NCI-H345 treated with DMSO at 0.1 percent for 48 hours (cell line): ENCODE data around the gene FGFR4.

ENCODE experiments used
- DNase-seq: peaks from one replicate; lab custom pipeline; 2025; ENCODE audit not compliant: unreplicated experiment; lab: John Stamatoyannopoulos, UW

The FGFR4 gene

DNA sequence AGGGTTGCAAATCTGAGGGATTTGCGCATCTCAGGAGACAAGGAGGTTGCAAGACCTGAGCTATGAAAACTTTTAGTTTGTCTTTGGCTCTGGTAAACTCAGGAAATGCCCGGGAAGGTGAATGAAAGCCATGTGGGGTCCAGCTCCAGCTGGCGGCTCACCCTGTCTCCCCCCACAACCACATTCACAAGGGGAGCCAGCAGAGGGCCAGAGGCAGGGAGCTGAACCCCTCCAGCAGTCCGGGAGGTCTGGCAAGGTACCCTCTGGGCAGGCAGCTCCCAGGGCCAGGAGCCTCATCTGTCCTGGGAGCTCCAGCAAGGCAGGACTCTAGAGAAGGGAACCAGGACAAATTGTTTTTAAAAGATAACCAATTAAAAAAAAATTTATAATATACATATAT lies 2.5 kb upstream of the FGFR4 start:
- DNase-seq: no peak

DNA sequence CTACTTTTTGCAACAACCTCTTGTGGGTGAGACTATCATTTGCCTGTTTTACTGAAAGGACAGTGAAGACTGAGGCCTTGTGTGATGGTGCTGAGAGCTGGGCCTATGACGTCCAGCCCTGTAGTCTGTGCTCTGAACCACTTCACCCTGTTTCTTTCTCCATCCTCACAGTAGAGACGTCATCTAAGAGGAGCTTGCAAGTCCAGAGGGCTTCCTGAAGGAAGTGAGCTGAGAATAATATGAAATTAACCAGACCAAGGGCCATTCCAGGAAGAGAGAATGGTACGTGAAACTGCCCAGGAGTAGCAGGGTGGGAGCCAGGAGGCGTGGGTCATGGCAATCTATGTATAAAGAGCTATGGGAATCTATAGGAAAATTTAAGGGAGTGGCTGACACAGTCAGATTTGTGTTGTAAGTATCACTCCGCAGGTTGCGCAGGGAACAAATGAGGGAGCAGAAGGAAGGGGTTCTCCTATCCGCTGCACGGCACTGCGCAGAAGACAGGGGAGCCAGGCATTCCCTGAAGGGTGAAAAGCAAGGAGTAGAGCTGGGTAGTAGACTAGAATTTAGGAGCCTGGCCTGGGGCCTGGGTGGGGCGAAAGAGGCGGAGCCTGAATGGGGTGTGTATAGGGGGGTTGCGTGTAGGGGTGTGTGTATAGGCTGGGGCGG lies 596 bp upstream of the FGFR4 start:
- DNase-seq: no peak

DNA sequence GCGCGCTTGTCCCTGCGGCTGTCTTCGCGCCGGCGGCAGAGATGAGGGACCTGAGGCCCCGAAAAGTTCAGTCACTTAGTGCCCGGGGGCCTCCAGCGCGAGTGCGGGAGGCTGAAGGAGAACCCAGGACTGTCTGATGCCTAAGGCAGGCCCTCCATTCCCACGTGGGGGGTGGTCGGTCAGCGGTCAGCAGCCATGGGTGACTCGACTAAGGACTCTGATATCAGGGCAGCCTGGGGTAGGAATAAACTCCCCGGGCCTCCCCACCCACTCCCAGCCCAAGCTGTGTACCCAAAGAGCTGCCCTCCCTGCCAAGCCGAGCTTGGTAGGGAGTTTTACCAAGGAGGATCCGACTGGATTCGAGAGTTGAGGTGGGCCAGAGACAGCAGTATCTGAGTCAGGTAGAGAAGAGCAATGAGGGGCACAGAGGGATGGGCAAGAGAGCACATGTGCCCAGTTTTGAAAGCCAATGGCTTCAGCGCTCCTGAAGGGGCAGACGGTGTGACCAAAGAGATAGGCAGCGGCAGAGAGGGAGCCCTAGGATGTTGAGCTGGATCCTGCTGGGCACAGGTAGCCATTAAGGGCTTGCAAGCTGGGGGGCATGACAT lies 787 bp downstream of the FGFR4 start:
- DNase-seq: no peak

DNA sequence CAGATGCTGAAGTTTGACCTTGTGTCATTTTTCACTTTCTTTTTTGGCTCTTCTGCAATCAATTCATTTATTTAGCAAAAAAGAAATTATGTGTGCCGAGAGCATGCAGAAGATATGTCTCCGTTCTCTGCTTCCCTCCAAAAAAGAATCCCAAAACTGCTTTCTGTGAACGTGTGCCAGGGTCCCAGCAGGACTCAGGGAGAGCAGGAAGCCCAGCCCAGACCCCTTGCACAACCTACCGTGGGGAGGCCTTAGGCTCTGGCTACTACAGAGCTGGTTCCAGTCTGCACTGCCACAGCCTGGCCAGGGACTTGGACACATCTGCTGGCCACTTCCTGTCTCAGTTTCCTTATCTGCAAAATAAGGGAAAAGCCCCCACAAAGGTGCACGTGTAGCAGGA lies 2.4 kb downstream of the FGFR4 start:
- DNase-seq: no peak

DNA sequence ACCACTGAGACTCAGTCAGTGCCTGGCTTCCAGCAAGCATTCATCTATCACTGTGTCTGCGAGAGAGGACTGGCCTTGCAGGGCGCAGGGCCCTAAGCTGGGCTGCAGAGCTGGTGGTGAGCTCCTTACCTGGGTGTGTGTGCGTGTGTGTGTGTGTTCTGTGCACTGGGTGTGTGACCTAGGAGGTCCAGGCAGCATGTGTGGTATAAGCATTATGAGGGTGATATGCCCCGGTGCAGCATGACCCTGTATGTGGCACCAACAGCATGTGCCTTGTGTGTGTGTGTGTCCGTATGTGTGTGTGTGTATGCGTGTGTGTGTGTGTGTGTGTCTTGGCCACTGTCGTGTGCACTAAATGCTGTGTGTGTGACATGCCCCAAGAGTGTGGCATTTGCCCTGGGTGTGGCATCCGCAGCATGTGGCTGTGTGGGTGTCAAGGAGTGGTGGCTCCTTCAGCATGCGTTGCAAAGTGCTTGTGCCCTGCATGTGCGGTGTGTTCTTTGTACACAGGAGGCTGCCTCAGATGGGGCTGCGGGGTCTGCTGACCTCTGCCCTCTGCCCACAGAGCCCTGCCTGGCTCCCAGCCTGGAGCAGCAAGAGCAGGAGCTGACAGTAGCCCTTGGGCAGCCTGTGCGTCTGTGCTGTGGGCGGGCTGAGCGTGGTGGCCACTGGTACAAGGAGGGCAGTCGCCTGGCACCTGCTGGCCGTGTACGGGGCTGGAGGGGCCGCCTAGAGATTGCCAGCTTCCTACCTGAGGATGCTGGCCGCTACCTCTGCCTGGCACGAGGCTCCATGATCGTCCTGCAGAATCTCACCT lies 3.3 kb downstream of the FGFR4 start:
- DNase-seq: no peak

DNA sequence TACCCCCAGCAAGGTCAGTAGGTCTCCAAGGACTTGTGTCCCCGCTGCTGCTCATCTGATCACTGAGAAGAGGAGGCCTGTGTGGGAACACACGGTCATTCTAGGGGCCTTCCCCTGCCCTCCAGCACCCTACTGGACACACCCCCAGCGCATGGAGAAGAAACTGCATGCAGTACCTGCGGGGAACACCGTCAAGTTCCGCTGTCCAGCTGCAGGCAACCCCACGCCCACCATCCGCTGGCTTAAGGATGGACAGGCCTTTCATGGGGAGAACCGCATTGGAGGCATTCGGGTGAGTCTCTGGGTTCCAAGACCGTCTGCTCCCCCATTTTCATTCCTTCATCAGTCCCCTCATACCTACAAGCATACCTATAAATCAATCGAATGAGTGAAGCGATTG lies 4.1 kb downstream of the FGFR4 start:
- no peak for DNase-seq

DNA sequence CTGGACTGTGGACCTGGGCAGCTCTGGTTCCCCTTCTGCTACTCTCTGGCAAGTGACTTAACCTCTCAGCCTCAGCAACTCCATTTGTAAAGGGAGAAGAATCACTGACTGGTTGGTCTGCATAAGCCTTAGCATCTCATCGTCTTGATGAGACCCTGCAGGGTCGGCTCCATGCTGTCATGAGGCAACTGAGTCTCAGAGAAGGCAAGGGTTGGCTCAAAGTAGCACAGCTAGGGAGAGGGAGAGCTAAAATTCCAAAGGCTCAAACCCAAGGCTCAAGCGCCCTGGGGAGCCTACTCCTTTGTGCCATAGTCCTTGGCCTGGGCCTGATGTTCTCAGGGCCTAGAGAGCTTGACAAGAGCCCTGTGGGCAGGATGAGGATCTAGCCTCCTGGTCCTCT lies 4.5 kb downstream of the FGFR4 start:
- DNase-seq: no peak

DNA sequence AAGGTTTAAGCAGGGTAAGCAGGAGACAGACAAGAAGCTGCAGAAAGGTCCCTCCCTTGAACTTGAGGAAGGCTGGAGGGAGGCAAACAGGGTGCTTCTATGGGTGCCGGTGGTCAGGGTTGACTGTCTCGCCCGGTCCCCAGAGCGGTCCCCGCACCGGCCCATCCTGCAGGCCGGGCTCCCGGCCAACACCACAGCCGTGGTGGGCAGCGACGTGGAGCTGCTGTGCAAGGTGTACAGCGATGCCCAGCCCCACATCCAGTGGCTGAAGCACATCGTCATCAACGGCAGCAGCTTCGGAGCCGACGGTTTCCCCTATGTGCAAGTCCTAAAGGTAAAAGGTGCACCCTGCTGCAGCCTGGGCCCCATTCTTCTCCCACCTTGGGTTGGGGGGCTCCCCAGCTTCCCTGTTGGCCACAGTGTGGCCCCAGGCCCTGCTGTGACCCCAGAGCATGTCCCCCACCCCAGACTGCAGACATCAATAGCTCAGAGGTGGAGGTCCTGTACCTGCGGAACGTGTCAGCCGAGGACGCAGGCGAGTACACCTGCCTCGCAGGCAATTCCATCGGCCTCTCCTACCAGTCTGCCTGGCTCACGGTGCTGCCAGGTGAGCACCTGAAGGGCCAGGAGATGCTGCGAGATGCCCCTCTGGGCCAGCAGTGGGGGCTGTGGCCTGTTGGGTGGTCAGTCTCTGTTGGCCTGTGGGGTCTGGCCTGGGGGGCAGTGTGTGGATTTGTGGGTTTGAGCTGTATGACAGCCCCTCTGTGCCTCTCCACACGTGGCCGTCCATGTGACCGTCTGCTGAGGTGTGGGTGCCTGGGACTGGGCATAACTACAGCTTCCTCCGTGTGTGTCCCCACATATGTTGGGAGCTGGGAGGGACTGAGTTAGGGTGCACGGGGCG lies 5.7 kb downstream of the FGFR4 start:
- DNase-seq: no peak

DNA sequence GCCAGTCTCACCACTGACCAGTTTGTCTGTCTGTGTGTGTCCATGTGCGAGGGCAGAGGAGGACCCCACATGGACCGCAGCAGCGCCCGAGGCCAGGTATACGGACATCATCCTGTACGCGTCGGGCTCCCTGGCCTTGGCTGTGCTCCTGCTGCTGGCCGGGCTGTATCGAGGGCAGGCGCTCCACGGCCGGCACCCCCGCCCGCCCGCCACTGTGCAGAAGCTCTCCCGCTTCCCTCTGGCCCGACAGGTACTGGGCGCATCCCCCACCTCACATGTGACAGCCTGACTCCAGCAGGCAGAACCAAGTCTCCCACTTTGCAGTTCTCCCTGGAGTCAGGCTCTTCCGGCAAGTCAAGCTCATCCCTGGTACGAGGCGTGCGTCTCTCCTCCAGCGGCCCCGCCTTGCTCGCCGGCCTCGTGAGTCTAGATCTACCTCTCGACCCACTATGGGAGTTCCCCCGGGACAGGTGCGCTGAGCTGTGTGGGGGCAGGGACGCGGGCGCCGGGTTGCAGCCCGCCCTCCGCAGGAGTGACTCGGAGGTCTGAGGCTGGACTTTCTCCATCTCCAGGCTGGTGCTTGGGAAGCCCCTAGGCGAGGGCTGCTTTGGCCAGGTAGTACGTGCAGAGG lies 6.5 kb downstream of the FGFR4 start:
- no peak for DNase-seq

DNA sequence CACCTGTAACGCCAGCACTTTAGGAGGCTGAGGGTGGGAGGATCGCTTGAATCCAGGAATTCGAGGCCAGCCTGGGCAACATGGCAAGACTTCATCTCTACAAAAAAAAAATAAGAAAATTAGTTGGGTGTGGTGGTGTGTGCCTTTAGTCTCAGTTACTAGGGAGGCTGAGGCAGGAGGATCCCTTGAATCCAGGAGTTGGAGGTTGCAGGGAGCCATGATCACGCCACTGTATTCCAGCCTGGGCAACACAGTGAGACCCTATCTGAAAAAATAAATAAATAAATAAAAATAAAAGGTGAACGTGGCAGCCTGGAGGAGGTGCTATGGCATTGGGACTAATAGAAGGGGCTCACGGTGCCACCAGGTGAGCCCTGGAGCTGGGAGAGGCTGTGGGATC lies 7.1 kb downstream of the FGFR4 start:
- DNase-seq: no peak

DNA sequence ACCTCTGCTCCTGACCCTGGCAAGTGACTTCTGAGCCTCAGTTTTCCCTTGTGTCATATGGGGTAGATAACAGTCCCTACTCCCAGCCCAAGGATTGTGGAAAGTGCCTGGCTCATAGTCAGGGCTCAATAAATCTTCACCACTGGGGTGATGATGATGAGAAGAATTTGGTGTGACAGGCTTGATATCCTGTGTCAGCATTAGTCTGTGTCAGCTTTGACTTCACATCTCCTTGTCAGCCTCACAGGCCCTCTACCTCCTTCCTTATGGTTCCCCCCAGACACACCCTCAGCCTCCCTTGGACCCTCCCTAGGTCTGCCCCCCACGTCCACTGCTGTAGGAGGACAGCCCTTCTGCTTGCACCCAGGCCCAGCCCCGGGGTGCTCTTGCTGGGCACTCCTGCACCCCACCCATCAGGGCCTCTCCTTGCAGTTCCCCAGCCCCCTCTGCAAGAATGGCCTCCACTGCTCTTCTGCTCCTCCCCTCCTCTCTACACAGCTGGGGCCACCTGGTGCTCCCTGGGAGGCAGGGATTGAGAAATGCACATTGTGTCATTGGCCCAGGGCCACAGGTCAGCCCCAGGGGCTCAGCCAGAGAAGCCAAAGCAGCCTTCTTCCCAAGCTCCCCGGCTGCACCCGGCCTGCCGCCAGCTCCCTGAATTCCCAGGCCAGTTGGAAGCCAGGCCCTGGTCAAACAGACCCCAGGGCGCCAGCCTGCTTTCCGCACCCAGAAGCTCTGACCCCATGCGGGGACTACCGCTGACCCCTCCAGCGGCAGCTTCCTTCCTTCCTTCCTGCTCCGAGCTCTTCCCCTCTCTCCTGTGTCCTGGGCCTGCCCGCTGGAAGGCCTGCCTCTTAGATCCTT lies 7.7 kb downstream of the FGFR4 start:
- DNase-seq: no peak

DNA sequence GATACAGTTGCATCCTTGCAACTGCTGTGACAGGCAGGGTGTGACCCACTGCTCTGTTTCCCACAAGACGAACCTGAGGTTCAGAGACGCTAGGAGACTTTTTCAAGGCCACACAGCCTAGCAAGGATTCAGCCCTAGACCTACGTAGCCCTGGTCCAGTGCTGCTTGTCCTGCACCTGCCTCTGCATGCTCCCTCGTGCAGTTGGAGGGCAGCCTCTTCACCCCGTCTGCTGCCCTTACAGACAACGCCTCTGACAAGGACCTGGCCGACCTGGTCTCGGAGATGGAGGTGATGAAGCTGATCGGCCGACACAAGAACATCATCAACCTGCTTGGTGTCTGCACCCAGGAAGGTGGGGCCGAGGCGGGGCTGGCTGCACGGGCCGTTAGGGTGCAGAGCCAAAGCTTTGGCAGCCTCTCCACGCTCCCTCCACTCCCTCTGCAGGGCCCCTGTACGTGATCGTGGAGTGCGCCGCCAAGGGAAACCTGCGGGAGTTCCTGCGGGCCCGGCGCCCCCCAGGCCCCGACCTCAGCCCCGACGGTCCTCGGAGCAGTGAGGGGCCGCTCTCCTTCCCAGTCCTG lies 8.5 kb downstream of the FGFR4 start:
- DNase-seq: no peak

DNA sequence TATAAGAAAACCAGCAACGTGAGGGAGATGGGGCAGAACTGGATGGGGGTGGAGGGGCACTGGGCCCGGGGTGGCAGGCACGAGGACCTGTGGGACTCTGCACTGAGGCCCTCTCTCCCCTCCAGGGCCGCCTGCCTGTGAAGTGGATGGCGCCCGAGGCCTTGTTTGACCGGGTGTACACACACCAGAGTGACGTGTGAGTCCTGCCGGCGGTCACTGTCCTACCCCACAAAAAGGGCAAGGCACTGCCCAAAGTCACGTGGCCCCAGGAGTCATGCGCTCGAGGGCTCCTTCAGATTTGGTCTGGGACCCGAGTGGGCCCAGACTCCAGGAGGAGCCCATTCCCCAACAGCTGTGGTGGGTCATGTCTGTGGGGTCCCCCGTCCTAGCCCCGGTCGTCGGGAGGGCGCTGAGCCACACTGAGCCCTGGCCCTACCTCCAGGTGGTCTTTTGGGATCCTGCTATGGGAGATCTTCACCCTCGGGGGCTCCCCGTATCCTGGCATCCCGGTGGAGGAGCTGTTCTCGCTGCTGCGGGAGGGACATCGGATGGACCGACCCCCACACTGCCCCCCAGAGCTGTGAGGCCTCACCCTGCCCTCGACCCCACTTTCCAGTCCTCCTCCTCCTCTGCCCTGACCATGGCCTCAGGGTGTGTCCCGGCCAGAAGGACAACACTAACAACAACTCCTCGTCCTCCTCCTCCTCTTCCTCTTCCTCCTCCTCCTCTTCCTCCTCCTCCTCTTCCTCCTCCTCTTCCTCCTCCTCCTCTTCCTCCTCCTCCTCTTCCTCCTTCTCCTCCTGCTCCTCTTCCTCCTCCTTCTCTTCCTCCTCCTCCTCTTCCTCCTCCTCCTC lies 9.7 kb downstream of the FGFR4 start:
- DNase-seq: no peak

DNA sequence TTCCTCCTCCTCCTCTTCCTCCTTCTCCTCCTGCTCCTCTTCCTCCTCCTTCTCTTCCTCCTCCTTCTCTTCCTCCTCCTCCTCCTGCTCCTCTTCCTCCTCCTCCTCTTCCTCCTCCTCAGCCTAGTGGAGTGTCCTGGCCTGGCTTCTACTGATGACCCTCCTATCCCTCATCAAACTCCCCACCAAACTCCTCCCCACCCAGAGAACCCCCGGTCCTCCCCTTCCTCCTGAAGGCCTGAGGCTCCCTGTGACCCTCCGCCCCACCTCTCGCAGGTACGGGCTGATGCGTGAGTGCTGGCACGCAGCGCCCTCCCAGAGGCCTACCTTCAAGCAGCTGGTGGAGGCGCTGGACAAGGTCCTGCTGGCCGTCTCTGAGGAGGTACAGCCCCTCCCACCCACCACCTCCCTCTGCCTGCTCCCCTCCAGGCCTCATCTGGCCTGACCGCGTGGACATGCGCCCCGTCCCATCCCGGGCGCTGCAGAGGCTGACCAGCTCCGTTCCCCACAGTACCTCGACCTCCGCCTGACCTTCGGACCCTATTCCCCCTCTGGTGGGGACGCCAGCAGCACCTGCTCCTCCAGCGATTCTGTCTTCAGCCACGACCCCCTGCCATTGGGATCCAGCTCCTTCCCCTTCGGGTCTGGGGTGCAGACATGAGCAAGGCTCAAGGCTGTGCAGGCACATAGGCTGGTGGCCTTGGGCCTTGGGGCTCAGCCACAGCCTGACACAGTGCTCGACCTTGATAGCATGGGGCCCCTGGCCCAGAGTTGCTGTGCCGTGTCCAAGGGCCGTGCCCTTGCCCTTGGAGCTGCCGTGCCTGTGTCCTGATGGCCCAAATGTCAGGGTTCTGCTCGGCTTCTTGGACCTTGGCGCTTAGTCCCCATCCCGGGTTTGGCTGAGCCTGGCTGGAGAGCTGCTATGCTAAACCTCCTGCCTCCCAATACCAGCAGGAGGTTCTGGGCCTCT lies 10.6 kb downstream of the FGFR4 start:
- no peak for DNase-seq

DNA sequence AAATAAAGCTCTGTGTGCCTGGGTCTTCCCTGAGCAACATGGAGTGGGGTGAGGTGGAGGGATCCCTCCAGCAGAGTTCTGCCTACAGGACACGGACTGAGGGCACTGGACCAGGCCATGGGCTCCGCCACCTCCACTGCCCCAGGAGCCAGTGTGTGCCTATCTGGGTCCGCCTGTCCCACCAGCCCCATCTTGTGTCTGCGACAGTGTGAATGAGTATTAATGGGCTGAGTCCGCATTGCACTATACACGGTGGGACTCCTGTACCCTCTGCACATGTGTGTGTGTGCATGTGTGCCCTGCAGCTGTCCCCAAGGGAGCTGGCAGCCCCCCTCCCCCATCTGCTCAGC lies 11.4 kb downstream of the FGFR4 start:
- DNase-seq: no peak

DNA sequence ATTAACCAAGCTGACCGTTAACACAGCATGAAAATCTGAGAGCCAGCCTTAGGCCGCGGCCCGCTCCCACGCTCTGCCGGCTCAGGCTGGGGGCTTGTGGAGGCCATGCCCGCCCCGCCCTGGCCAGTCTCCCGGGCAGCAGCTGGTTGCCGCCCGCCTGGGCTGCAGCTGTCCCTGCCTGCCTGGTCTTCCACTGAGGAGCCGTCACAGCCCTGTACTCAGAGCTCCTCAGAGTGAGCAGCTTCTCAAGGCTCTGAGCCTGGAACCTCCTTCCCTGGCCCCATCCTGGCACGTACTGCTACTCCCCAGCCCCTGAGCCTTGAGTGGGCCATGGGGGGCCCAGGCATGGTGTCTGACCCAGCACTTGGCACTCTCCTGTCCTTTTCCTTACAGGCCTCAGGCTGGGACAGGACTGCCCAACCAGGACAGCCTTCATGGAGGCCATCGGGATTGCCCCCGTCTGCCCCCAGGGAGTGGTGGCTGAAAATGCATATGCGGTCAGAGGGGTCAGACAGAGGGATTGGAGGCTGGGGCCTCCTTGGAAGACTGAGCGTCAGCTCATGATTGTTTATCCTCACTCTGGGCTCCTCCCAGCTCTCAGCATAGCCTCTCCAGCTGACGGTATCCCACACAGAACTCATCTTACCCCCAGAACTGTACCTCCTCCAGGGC lies 11.9 kb downstream of the FGFR4 start:
- no peak for DNase-seq
